Tibial nerve (tissue), 3 donors: ENCODE data around the gene THEM4.

Experiments used
- POLR2A ChIP-seq, 2 donors: fragments of 450-650 bp; IDR thresholded peaks; one replicate each; pipeline ENCODE4 v1.6.1; 2017; ENCODE audit warnings: antibody characterized with exemption in 2 of 2, mild to moderate bottlenecking in 2 of 2, moderate library complexity in 2 of 2
- TF ChIP-seq, protein P1 (sequence below), 5 experiments: fragments of 200-600 bp in 3 of 5; fragments of 450-650 bp in 2 of 5; sonication (generic) in 3 of 5; IDR thresholded peaks; one replicate each; pipeline ENCODE4 v1.5.1; 2016 to 2019; ENCODE audit warnings: antibody characterized with exemption in 5 of 5, mild to moderate bottlenecking in 3 of 5, moderate library complexity in 2 of 5

- TF ChIP-seq, protein P1, sequence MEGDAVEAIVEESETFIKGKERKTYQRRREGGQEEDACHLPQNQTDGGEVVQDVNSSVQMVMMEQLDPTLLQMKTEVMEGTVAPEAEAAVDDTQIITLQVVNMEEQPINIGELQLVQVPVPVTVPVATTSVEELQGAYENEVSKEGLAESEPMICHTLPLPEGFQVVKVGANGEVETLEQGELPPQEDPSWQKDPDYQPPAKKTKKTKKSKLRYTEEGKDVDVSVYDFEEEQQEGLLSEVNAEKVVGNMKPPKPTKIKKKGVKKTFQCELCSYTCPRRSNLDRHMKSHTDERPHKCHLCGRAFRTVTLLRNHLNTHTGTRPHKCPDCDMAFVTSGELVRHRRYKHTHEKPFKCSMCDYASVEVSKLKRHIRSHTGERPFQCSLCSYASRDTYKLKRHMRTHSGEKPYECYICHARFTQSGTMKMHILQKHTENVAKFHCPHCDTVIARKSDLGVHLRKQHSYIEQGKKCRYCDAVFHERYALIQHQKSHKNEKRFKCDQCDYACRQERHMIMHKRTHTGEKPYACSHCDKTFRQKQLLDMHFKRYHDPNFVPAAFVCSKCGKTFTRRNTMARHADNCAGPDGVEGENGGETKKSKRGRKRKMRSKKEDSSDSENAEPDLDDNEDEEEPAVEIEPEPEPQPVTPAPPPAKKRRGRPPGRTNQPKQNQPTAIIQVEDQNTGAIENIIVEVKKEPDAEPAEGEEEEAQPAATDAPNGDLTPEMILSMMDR (IDR thresholded peaks at IDR 0.05), result no peak
- no peak for TF ChIP-seq POLR2A (IDR thresholded peaks at IDR 0.05)
Measured at GRCh38 chr1:151854658-151855057, 54.7 kb downstream of the THEM4 start.
